Endodermal cell (in vitro differentiated cells): ENCODE measurements around the gene PCDH19. TPM values are rescaled to one million over a fixed set of nuclear protein-coding genes. Genes with fewer than 3 reads are reported as not detected.

Experiments
- DNase-seq: peaks from one replicate; pipeline ENCODE4 v3.0.0-alpha.2; 2017
- H3K27ac ChIP-seq: 2 replicates; pipeline ENCODE4 v1.5.1; 2013; ENCODE audit warnings: mild to moderate bottlenecking, low read depth, low read length, moderate library complexity
- H3K27me3 ChIP-seq: 2 replicates; pipeline ENCODE4 v1.6.1; 2013; ENCODE audit warnings: mild to moderate bottlenecking, low read length, moderate library complexity; ENCODE audit not compliant: insufficient read depth, control insufficient read depth, poor library complexity, severe bottlenecking
- H3K36me3 ChIP-seq: 2 replicates; pipeline ENCODE4 v1.7.0; 2013; ENCODE audit warnings: mild to moderate bottlenecking, low read length, moderate library complexity; ENCODE audit not compliant: control insufficient read depth, insufficient read depth
- H3K4me1 ChIP-seq: one replicate; pipeline ENCODE4 v1.7.0; 2013; ENCODE audit warnings: low read length; ENCODE audit not compliant: control insufficient read depth, insufficient read depth
- H3K4me3 ChIP-seq: 2 replicates; pipeline ENCODE4 v1.5.1; 2013; ENCODE audit warnings: mild to moderate bottlenecking, low read length, moderate library complexity
- H3K9ac ChIP-seq: 2 replicates; pipeline ENCODE4 v1.6.1; 2013; ENCODE audit warnings: mild to moderate bottlenecking, low read length, moderate library complexity; ENCODE audit not compliant: poor library complexity, severe bottlenecking; ENCODE audit errors: extremely low read depth
- H3K9me3 ChIP-seq: 2 replicates; pipeline ENCODE4 v1.6.1; 2013; ENCODE audit warnings: mild to moderate bottlenecking, low read length, moderate library complexity; ENCODE audit not compliant: control insufficient read depth
- H3K27ac Mint-ChIP-seq: 2 replicates; pipeline ENCODE4 v1.8.0; 2020; ENCODE audit warnings: mixed read lengths
- H3K27me3 Mint-ChIP-seq: 2 replicates; pipeline ENCODE4 v1.8.0; 2021; ENCODE audit warnings: mild to moderate bottlenecking, mixed read lengths; ENCODE audit not compliant: insufficient read depth
- H3K36me3 Mint-ChIP-seq: 2 replicates; pipeline ENCODE4 v1.8.0; 2020; ENCODE audit warnings: low read depth, mixed read lengths
- H3K4me1 Mint-ChIP-seq: 2 replicates; pipeline ENCODE4 v1.8.0; 2020; ENCODE audit warnings: mixed read lengths
- H3K4me3 Mint-ChIP-seq: 2 replicates; pipeline ENCODE4 v1.8.0; 2020; ENCODE audit warnings: mild to moderate bottlenecking, moderate library complexity, mixed read lengths
- H3K9me3 Mint-ChIP-seq: 2 replicates; pipeline ENCODE4 v1.8.0; 2020; ENCODE audit warnings: mild to moderate bottlenecking, mixed read lengths
- CTCF ChIP-seq: fragments of 200-600 bp; sonication (generic); conservative IDR thresholded peaks from 2 replicates; pipeline ENCODE4 v1.5.0; 2021; ENCODE audit warnings: antibody characterized with exemption, mild to moderate bottlenecking
- WGBS, 2 experiments: methylation state at CpG; one replicate each; pipeline versions ENCODE4 v1.1.5 to v1.1.7; 2013; ENCODE audit warnings: missing lambda C conversion rate in 2 of 2, mixed read lengths in 1 of 2; ENCODE audit not compliant: insufficient coverage in 1 of 2, insufficient read length in 1 of 2; 5-methylcytosine and 5-hydroxymethylcytosine counted together
- total RNA-seq, 2 donors: library from RNA; stranded (reverse); fragmentation: NEBNext Ultra II Directional in 1 of 2; extraction: Animal tissue kit (Norgen Biotek cat#: 25700) in 1 of 2; gene quantifications; 2 replicates in 1 of 2; 3 replicates in 1 of 2; pipeline ENCODE4 v1.2.1, GENCODE V29; 2021

PCDH19 gene
- total RNA-seq, 2 donors from 2014 or later = 0.20 to 1.5 TPM

- H3K27me3 ChIP-seq = peaks cover 98% of the 10 kb centered on the region
- peaks cover 5% of the 10 kb centered on the region for H3K36me3 Mint-ChIP-seq
- no peaks in the 10 kb centered on the region for H3K36me3 ChIP-seq
- H3K4me1 Mint-ChIP-seq = peaks cover 20% of the 10 kb centered on the region
- H3K9me3 Mint-ChIP-seq = peaks cover 21% of the 10 kb centered on the region
- 2 to 5% methylated on average over 18 to 90 of the region's 90 CpGs for WGBS, 2 experiments
- no peak overlapping the region for H3K9ac ChIP-seq
- peak; percentile 60 for DNase-seq
- H3K4me3 Mint-ChIP-seq = peak overlapping the region; percentile 24
- no peak overlapping the region for H3K27ac Mint-ChIP-seq
- no peak for TF ChIP-seq CTCF
- H3K4me3 ChIP-seq = no peak overlapping the region
- H3K9me3 ChIP-seq = no peaks in the 10 kb centered on the region
- H3K27me3 Mint-ChIP-seq = peaks cover 97% of the 10 kb centered on the region
- no peaks in the 10 kb centered on the region for H3K4me1 ChIP-seq
- H3K27ac ChIP-seq = no peak overlapping the region
Measured at GRCh38 chrX:100407784-100408712, 2.0 kb downstream of the PCDH19 start.

- H3K4me3 Mint-ChIP-seq = no peak overlapping the region
- Histone ChIP-seq H3K4me3 (no peak overlapping the region), H3K27ac (no peak overlapping the region), H3K36me3 (no peaks in the 10 kb centered on the region), H3K4me1 (no peaks in the 10 kb centered on the region), H3K9ac (no peak overlapping the region), H3K9me3 (no peaks in the 10 kb centered on the region), H3K27me3 (peaks cover 98% of the 10 kb centered on the region)
- no peak overlapping the region for H3K27ac Mint-ChIP-seq
- H3K36me3 Mint-ChIP-seq = peaks cover 5% of the 10 kb centered on the region
- 15 to 44% methylated on average over 8 to 47 of the region's 47 CpGs for WGBS, 2 experiments
- peaks cover 21% of the 10 kb centered on the region for H3K9me3 Mint-ChIP-seq
- peaks cover 97% of the 10 kb centered on the region for H3K27me3 Mint-ChIP-seq
- peaks cover 12% of the 10 kb centered on the region for H3K4me1 Mint-ChIP-seq
- no peak for DNase-seq
- no peak for TF ChIP-seq CTCF
Measured at GRCh38 chrX:100407147-100407783, 2.8 kb downstream of the PCDH19 start.

GRCh38 chrX:100405424-100405823 is 4.6 kb downstream of the PCDH19 start:
- Mint-ChIP-seq H3K4me1 (peaks cover 2% of the 10 kb centered on the region), H3K36me3 (peaks cover 5% of the 10 kb centered on the region), H3K9me3 (peaks cover 21% of the 10 kb centered on the region), H3K27ac (no peak overlapping the region), H3K27me3 (peaks cover 96% of the 10 kb centered on the region), H3K4me3 (no peak overlapping the region)
- no peak overlapping the region for H3K27ac ChIP-seq
- no peak for DNase-seq
- H3K4me3 ChIP-seq = no peak overlapping the region
- H3K36me3 ChIP-seq = no peaks in the 10 kb centered on the region
- no peaks in the 10 kb centered on the region for H3K4me1 ChIP-seq
- H3K27me3 ChIP-seq = peaks cover 88% of the 10 kb centered on the region
- no peak for TF ChIP-seq CTCF
- no peak overlapping the region for H3K9ac ChIP-seq
- no peaks in the 10 kb centered on the region for H3K9me3 ChIP-seq
